B cell (primary cell): ENCODE results near the gene TOR1A.

Experiments used
- CTCF ChIP-seq: fragments of 200-600 bp; IDR thresholded peaks from one replicate; pipeline ENCODE4 v1.8.0; 2022; ENCODE audit warnings: antibody characterized with exemption, mild to moderate bottlenecking
- EZH2 ChIP-seq: IDR thresholded peaks from 2 replicates; pipeline ENCODE4 v1.6.1; 2012; ENCODE audit warnings: borderline replicate concordance, low read depth, mild to moderate bottlenecking, moderate library complexity, low read length; ENCODE audit not compliant: insufficient read depth, poor library complexity, severe bottlenecking

GRCh38 chr9:129854588-129855110, 30.7 kb upstream of the TOR1A start:
- TF ChIP-seq EZH2: no peak
- no peak for TF ChIP-seq CTCF
